ENCODE results near the gene IVL.

DNA sequence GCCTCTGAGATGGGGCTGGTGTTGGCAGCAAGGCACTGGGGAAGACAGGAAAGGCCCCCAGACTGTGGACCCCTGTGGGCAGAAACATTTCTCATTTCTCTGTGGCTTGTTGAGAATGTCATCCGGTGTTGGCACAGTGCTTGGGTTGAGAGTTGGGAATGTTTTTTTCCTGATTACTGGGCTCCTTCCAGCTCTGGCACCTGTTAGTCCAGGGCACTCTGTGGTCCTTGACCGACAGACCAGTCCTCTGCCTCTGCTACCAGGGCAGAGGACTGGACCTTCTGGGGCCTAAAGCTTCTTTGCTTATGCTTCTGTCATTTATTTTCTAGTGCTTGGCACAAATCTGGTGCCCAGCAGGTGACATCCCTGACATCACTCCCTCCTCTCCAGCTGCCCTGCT lies 33.8 kb downstream of the IVL start:
- TF ChIP-seq CTCF (IDR thresholded peaks at IDR 0.05; ENCODE audit: insufficient read depth, low read length, poor library complexity, severe bottlenecking): no peak
- no peak for TF ChIP-seq EZH2phosphoT487 (conservative IDR thresholded peaks at IDR 0.05; ENCODE audit: low read length)

Measured in SU-DHL-6 (cell line).